Transverse colon (tissue), 4 donors: ENCODE data around the gene CEP250.

Source experiments
- CTCF ChIP-seq, 5 experiments: fragments of 200-600 bp in 3 of 5; fragments of 450-650 bp in 2 of 5; sonication (generic) in 3 of 5; IDR thresholded peaks; 1 replicate in 2 of 5; 2 replicates in 3 of 5; pipeline ENCODE4 v1.5.1; 2016 to 2017; ENCODE audit warnings: antibody characterized with exemption in 5 of 5, inconsistent platforms in 3 of 5, mild to moderate bottlenecking in 2 of 5, moderate library complexity in 1 of 5
- EP300 ChIP-seq: sonication (generic); formaldehyde crosslinking; IDR thresholded peaks from one replicate; pipeline ENCODE4 v1.6.1; 2017; ENCODE audit warnings: antibody characterized with exemption, low read depth
- POLR2A ChIP-seq: fragments of 450-650 bp; IDR thresholded peaks from one replicate; pipeline ENCODE4 v1.6.1; 2016; ENCODE audit warnings: antibody characterized with exemption, mild to moderate bottlenecking, moderate library complexity
- POLR2AphosphoS5 ChIP-seq, 3 donors: sonication (generic); formaldehyde crosslinking; IDR thresholded peaks; one replicate each; pipeline ENCODE4 v1.6.1; 2016; ENCODE audit warnings: antibody characterized with exemption in 3 of 3

GRCh38 chr20:35497320-35497719 lies 41.9 kb downstream of the CEP250 start:
- TF ChIP-seq CTCF (IDR thresholded peaks at IDR 0.05), result no peak
- TF ChIP-seq POLR2A, result no peak
- TF ChIP-seq POLR2AphosphoS5 (IDR thresholded peaks at IDR 0.05), result no peak
- no peak for TF ChIP-seq EP300
